HepG2 (cell line): ENCODE measurements around the gene TPRA1. TPM values are rescaled to one million over a fixed set of nuclear protein-coding genes. Genes with fewer than 3 reads are reported as not detected.
A peak's percentile ranks its signal among the peaks of the same experiment; 100 is the strongest.

Experiments used
- EHMT2 ChIP-seq: fragments of 200-600 bp; sonication (generic); IDR thresholded peaks from 2 replicates; pipeline ENCODE4 v1.7.0; 2017; ENCODE audit warnings: antibody characterized with exemption, low read depth, low read length, borderline replicate concordance
- FOXO1 ChIP-seq: sonication (generic); formaldehyde crosslinking; IDR thresholded peaks from 2 replicates; pipeline ENCODE4 v1.4.0; 2020; ENCODE audit warnings: missing genetic modification reagents
- HDAC6 ChIP-seq: fragments of 200-600 bp; sonication (generic); IDR thresholded peaks from 2 replicates; pipeline ENCODE4 v1.7.0; 2017; ENCODE audit warnings: mild to moderate bottlenecking, antibody characterized with exemption, low read length, low read depth
- IRF2 ChIP-seq: IDR thresholded peaks from 2 replicates; pipeline ENCODE4 v1.6.1; 2018; ENCODE audit warnings: missing genetic modification reagents, missing compliant biosample characterization
- MEIS2 ChIP-seq: sonication (generic); formaldehyde crosslinking; IDR thresholded peaks from 2 replicates; pipeline ENCODE4 v1.9.0; 2021; ENCODE audit warnings: mild to moderate bottlenecking, missing genetic modification reagents
- SPEN ChIP-seq: sonication (generic); formaldehyde crosslinking; IDR thresholded peaks from 2 replicates; pipeline ENCODE4 v1.5.1; 2020; ENCODE audit warnings: low read depth, mild to moderate bottlenecking, missing genetic modification reagents
- SUZ12 ChIP-seq: fragments of 150-350 bp; IDR thresholded peaks from 2 replicates; pipeline ENCODE4 v1.6.1; 2014; ENCODE audit warnings: low read depth, low read length
- WIZ ChIP-seq: sonication (generic); formaldehyde crosslinking; IDR thresholded peaks from 2 replicates; pipeline ENCODE4 v1.5.1; 2020; ENCODE audit warnings: mild to moderate bottlenecking, missing genetic modification reagents
- ZBTB3 ChIP-seq: sonication (generic); formaldehyde crosslinking; IDR thresholded peaks from 2 replicates; pipeline ENCODE4 v1.4.0; 2020; ENCODE audit warnings: low read depth, mild to moderate bottlenecking, moderate library complexity, missing genetic modification reagents, borderline replicate concordance
- ZC3H4 ChIP-seq: sonication (generic); formaldehyde crosslinking; IDR thresholded peaks from 2 replicates; pipeline ENCODE4 v1.4.0; 2020; ENCODE audit warnings: missing genetic modification reagents, borderline replicate concordance
- ZFP91 ChIP-seq: sonication (generic); formaldehyde crosslinking; IDR thresholded peaks from 2 replicates; pipeline ENCODE4 v1.9.0; 2022; ENCODE audit warnings: missing genetic modification reagents, mild to moderate bottlenecking, borderline replicate concordance
- ZNF225 ChIP-seq: sonication (generic); formaldehyde crosslinking; IDR thresholded peaks from 2 replicates; pipeline ENCODE4 v1.4.0; 2020; ENCODE audit warnings: mild to moderate bottlenecking, missing genetic modification reagents
- ZNF260 ChIP-seq: sonication (generic); formaldehyde crosslinking; IDR thresholded peaks from 2 replicates; pipeline ENCODE4 v1.4.0; 2020; ENCODE audit warnings: missing genetic modification reagents, low read depth, mild to moderate bottlenecking, borderline replicate concordance
- ZNF382 ChIP-seq: sonication (generic); formaldehyde crosslinking; IDR thresholded peaks from 2 replicates; pipeline ENCODE4 v1.5.0; 2020; ENCODE audit warnings: missing genetic modification reagents, mild to moderate bottlenecking, borderline replicate concordance
- ZNF567 ChIP-seq: sonication (generic); formaldehyde crosslinking; IDR thresholded peaks from 2 replicates; pipeline ENCODE4 v1.8.1; 2023; ENCODE audit warnings: mild to moderate bottlenecking, missing genetic modification reagents, borderline replicate concordance
- ZNF670 ChIP-seq: sonication (generic); formaldehyde crosslinking; IDR thresholded peaks from 2 replicates; pipeline ENCODE4 v1.8.0; 2022; ENCODE audit warnings: mild to moderate bottlenecking, missing genetic modification reagents, borderline replicate concordance
- ZNF724P ChIP-seq: sonication (generic); formaldehyde crosslinking; IDR thresholded peaks from 2 replicates; pipeline ENCODE4 v1.8.0; 2022; ENCODE audit warnings: missing genetic modification reagents, borderline replicate concordance
- polyA plus RNA-seq, 8 experiments: library from polyadenylated mRNA; depleted of rRNA in 3 of 8; stranded (reverse) in 7 of 8; unstranded in 1 of 8; fragments of >200 nt; fragmentation: Illumina TruSeq in 4 of 8; extraction: Trizol in 4 of 8; gene quantifications; 2 replicates each; pipeline versions ENCODE4 v1.2.1 to v1.2.3, GENCODE V29; 2011 to 2016; ENCODE audit warnings: low read depth in 4 of 8, missing spikeins in 1 of 8, mixed read lengths in 1 of 8; ENCODE audit not compliant: insufficient read depth in 1 of 8
- total RNA-seq, 5 experiments: library from RNA; depleted of rRNA; stranded (reverse); fragments of >200 nt; fragmentation: Illumina TruSeq; extraction: Trizol; gene quantifications; 2 replicates each; pipeline ENCODE4 v1.2.3, GENCODE V29; 2016; ENCODE audit warnings: low read depth in 1 of 5
- TF ChIP-seq, protein P1 (sequence below): sonication (generic); formaldehyde crosslinking; conservative IDR thresholded peaks from 2 replicates; pipeline ENCODE4 v1.8.0; 2022; ENCODE audit warnings: mild to moderate bottlenecking, moderate library complexity, missing genetic modification reagents
- TF ChIP-seq, protein P2 (sequence below): sonication (generic); formaldehyde crosslinking; IDR thresholded peaks from 2 replicates; pipeline ENCODE4 v1.4.0; 2020; ENCODE audit warnings: missing genetic modification reagents
- TF ChIP-seq, protein P3 (sequence below): sonication (generic); formaldehyde crosslinking; IDR thresholded peaks from 2 replicates; pipeline ENCODE4 v1.4.0; 2020; ENCODE audit warnings: missing genetic modification reagents
- TF ChIP-seq, protein P4 (sequence below): sonication (generic); formaldehyde crosslinking; IDR thresholded peaks from 2 replicates; pipeline ENCODE4 v1.5.0; 2020; ENCODE audit warnings: missing genetic modification reagents
- TF ChIP-seq, protein P5 (sequence below): sonication (generic); formaldehyde crosslinking; IDR thresholded peaks from 2 replicates; pipeline ENCODE4 v1.8.1; 2022; ENCODE audit warnings: mild to moderate bottlenecking, missing genetic modification reagents

TPRA1 gene
- total and polyA plus RNA-seq, 2 of the 13 experiments (the other 11 are each of a cell fraction or from before 2014, with no cell fraction given), result 25.4 to 25.8 TPM

DNA sequence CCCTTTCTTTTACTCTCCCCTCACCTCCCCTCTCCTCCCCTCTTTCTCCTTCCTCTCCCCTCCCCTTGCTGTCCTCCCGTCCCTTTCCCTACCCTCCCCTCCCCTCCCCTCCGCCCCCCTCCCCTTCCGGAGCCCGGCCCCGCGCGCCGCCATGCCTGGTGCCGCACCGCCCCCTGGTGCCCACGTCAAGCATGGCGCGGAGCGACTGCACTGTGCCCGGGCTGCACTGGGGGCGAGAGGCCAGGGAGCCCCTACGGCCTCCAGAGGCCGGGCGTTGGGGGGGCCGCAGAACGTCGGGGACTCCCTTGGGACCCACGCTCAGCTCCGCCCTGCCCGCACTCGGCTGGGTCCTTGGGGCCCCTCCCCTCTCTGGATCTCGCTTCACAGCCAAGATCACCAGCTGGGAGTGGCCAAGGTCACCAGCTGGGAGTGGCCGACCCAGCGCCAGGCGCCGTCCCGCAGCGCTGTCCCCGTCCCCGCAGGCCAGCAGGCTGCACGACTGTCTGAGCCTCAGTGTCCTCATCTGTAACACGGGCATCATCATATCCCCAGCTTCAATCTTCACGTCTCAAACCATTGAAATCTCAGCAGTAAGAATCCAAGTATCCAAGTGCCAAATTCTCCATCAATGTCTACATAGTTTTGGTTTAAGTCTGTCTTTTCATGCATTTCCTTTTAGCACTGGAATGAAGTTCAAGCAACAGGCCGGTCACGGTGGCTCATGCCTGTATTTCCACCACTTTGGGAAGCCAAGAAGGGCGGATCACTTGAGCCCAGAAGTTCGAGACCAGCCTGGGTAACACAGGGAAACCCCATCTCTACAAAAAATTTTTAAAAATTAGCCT, 42.5 kb downstream of the TPRA1 start (continued):
- TF ChIP-seq ZNF382 (CRISPR knock-in tag) (no peak), MEIS2 (CRISPR knock-in tag) (no peak), ZFP91 (CRISPR knock-in tag) (peak; percentile 55; the same call in 1 of the 2 replicates), ZNF567 (CRISPR knock-in tag) (no peak), SPEN (CRISPR knock-in tag) (no peak), FOXO1 (CRISPR knock-in tag) (no peak), ZNF225 (no peak), HDAC6 (no peak), ZC3H4 (CRISPR knock-in tag) (no peak), ZNF260 (CRISPR knock-in tag) (no peak), SUZ12 (no peak), ZNF670 (CRISPR knock-in tag) (no peak), EHMT2 (no peak), IRF2 (CRISPR knock-in tag) (no peak), WIZ (CRISPR knock-in tag) (no peak), ZNF724P (CRISPR knock-in tag) (no peak), ZBTB3 (CRISPR knock-in tag) (no peak)
- TF ChIP-seq, protein P1, sequence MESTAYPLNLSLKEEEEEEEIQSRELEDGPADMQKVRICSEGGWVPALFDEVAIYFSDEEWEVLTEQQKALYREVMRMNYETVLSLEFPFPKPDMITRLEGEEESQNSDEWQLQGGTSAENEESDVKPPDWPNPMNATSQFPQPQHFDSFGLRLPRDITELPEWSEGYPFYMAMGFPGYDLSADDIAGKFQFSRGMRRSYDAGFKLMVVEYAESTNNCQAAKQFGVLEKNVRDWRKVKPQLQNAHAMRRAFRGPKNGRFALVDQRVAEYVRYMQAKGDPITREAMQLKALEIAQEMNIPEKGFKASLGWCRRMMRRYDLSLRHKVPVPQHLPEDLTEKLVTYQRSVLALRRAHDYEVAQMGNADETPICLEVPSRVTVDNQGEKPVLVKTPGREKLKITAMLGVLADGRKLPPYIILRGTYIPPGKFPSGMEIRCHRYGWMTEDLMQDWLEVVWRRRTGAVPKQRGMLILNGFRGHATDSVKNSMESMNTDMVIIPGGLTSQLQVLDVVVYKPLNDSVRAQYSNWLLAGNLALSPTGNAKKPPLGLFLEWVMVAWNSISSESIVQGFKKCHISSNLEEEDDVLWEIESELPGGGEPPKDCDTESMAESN, result no peak
- TF ChIP-seq, protein P2, sequence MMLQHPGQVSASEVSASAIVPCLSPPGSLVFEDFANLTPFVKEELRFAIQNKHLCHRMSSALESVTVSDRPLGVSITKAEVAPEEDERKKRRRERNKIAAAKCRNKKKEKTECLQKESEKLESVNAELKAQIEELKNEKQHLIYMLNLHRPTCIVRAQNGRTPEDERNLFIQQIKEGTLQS (CRISPR knock-in tag), result no peak
- TF ChIP-seq, protein P3, sequence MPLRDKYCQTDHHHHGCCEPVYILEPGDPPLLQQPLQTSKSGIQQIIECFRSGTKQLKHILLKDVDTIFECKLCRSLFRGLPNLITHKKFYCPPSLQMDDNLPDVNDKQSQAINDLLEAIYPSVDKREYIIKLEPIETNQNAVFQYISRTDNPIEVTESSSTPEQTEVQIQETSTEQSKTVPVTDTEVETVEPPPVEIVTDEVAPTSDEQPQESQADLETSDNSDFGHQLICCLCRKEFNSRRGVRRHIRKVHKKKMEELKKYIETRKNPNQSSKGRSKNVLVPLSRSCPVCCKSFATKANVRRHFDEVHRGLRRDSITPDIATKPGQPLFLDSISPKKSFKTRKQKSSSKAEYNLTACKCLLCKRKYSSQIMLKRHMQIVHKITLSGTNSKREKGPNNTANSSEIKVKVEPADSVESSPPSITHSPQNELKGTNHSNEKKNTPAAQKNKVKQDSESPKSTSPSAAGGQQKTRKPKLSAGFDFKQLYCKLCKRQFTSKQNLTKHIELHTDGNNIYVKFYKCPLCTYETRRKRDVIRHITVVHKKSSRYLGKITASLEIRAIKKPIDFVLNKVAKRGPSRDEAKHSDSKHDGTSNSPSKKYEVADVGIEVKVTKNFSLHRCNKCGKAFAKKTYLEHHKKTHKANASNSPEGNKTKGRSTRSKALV, result peak; percentile 54; the same call in 1 of the 2 replicates
- TF ChIP-seq, protein P4, sequence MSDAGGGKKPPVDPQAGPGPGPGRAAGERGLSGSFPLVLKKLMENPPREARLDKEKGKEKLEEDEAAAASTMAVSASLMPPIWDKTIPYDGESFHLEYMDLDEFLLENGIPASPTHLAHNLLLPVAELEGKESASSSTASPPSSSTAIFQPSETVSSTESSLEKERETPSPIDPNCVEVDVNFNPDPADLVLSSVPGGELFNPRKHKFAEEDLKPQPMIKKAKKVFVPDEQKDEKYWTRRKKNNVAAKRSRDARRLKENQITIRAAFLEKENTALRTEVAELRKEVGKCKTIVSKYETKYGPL (CRISPR knock-in tag), result no peak
- TF ChIP-seq, protein P5, sequence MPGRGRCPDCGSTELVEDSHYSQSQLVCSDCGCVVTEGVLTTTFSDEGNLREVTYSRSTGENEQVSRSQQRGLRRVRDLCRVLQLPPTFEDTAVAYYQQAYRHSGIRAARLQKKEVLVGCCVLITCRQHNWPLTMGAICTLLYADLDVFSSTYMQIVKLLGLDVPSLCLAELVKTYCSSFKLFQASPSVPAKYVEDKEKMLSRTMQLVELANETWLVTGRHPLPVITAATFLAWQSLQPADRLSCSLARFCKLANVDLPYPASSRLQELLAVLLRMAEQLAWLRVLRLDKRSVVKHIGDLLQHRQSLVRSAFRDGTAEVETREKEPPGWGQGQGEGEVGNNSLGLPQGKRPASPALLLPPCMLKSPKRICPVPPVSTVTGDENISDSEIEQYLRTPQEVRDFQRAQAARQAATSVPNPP (CRISPR knock-in tag), result no peak
